MM.1S (cell line): ENCODE results near the gene NXPH2.

ENCODE experiments used
- DNase-seq: peaks from one replicate; pipeline ENCODE4 v3.0.0-alpha.2; 2015
- H2AFZ ChIP-seq: fragments of 300-600 bp; sonication (generic); 2 replicates; pipeline ENCODE4 v1.6.0; 2016; ENCODE audit warnings: antibody characterized with exemption, low read length
- H3F3A ChIP-seq: fragments of 300-600 bp; sonication (generic); 2 replicates; pipeline ENCODE4 v1.6.1; 2016; ENCODE audit warnings: mild to moderate bottlenecking, antibody characterized with exemption, low read length, moderate library complexity, mixed read lengths; ENCODE audit not compliant: insufficient read depth
- H3K27ac ChIP-seq: fragments of 300-600 bp; sonication (generic); 2 replicates; pipeline ENCODE4 v1.5.1; 2016; ENCODE audit warnings: mild to moderate bottlenecking, low read length
- H3K27me3 ChIP-seq: fragments of 300-600 bp; sonication (generic); replicated peaks from 2 replicates; pipeline ENCODE4 v1.6.0; 2016; ENCODE audit warnings: low read length; ENCODE audit not compliant: insufficient read depth
- H3K36me3 ChIP-seq: fragments of 300-600 bp; sonication (generic); replicated peaks from 2 replicates; pipeline ENCODE4 v1.6.1; 2016; ENCODE audit warnings: mild to moderate bottlenecking, low read length, mixed read lengths; ENCODE audit not compliant: insufficient read depth
- H3K4me1 ChIP-seq: fragments of 300-600 bp; sonication (generic); 2 replicates; pipeline ENCODE4 v1.6.1; 2016; ENCODE audit warnings: low read length, mixed read lengths
- H3K4me2 ChIP-seq: fragments of 300-600 bp; sonication (generic); 2 replicates; pipeline ENCODE4 v1.6.0; 2016; ENCODE audit warnings: low read depth, low read length
- H3K4me3 ChIP-seq: fragments of 300-600 bp; sonication (generic); 2 replicates; pipeline ENCODE4 v1.5.1; 2016; ENCODE audit warnings: low read length, mixed read lengths
- H3K79me2 ChIP-seq: fragments of 300-600 bp; sonication (generic); 2 replicates; pipeline ENCODE4 v1.6.1; 2016; ENCODE audit warnings: mixed run types, low read length, mixed read lengths
- H3K9ac ChIP-seq: fragments of 300-600 bp; sonication (generic); 2 replicates; pipeline ENCODE4 v1.6.1; 2016; ENCODE audit warnings: low read length, mixed read lengths
- H3K9me2 ChIP-seq: fragments of 300-600 bp; sonication (generic); replicated peaks from 2 replicates; pipeline ENCODE4 v1.6.1; 2016; ENCODE audit warnings: mild to moderate bottlenecking, low read length, mixed read lengths; ENCODE audit not compliant: insufficient read depth
- H3K9me3 ChIP-seq: fragments of 300-600 bp; sonication (generic); replicated peaks from 2 replicates; pipeline ENCODE4 v1.6.1; 2016; ENCODE audit warnings: mild to moderate bottlenecking, low read length, mixed read lengths; ENCODE audit not compliant: insufficient read depth
- H4K20me1 ChIP-seq: fragments of 300-600 bp; sonication (generic); 2 replicates; pipeline ENCODE4 v1.6.1; 2016; ENCODE audit warnings: mild to moderate bottlenecking, low read length, moderate library complexity, mixed read lengths; ENCODE audit not compliant: insufficient read depth
- EZH2 ChIP-seq: fragments of 300-600 bp; sonication (generic); optimal IDR thresholded peaks from 2 replicates; pipeline ENCODE3; 2017; ENCODE audit warnings: low read depth, mild to moderate bottlenecking, antibody characterized with exemption, low read length, mixed read lengths
- EZH2phosphoT487 ChIP-seq: fragments of 300-600 bp; sonication (generic); IDR thresholded peaks from 2 replicates; pipeline ENCODE4 v1.6.1; 2018; ENCODE audit warnings: antibody characterized with exemption, low read length
- TF ChIP-seq, protein P1 (sequence below): fragments of 300-600 bp; sonication (generic); IDR thresholded peaks from 2 replicates; pipeline ENCODE4 v1.5.1; 2016; ENCODE audit warnings: antibody characterized with exemption, low read length, mixed read lengths

Gene NXPH2

GRCh38 chr2:138713504-138713903 lies 66.7 kb downstream of the NXPH2 start:
- no peak overlapping the region for H3K9ac ChIP-seq
- no peaks in the 10 kb centered on the region for H3K9me3 ChIP-seq
- no peak overlapping the region for H3K4me2 ChIP-seq
- H4K20me1 ChIP-seq, result no peaks in the 10 kb centered on the region
- H3K36me3 ChIP-seq, result no peaks in the 10 kb centered on the region
- no peaks in the 10 kb centered on the region for H3K79me2 ChIP-seq
- no peak overlapping the region for H3K4me3 ChIP-seq
- TF ChIP-seq EZH2 (no peak), EZH2phosphoT487 (no peak)
- TF ChIP-seq, protein P1, sequence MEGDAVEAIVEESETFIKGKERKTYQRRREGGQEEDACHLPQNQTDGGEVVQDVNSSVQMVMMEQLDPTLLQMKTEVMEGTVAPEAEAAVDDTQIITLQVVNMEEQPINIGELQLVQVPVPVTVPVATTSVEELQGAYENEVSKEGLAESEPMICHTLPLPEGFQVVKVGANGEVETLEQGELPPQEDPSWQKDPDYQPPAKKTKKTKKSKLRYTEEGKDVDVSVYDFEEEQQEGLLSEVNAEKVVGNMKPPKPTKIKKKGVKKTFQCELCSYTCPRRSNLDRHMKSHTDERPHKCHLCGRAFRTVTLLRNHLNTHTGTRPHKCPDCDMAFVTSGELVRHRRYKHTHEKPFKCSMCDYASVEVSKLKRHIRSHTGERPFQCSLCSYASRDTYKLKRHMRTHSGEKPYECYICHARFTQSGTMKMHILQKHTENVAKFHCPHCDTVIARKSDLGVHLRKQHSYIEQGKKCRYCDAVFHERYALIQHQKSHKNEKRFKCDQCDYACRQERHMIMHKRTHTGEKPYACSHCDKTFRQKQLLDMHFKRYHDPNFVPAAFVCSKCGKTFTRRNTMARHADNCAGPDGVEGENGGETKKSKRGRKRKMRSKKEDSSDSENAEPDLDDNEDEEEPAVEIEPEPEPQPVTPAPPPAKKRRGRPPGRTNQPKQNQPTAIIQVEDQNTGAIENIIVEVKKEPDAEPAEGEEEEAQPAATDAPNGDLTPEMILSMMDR, result no peak
- H2AFZ ChIP-seq, result no peak overlapping the region
- H3F3A ChIP-seq, result no peaks in the 10 kb centered on the region
- no peak overlapping the region for H3K27ac ChIP-seq
- H3K9me2 ChIP-seq, result no peaks in the 10 kb centered on the region
- H3K27me3 ChIP-seq, result no peaks in the 10 kb centered on the region
- H3K4me1 ChIP-seq, result no peaks in the 10 kb centered on the region
- DNase-seq, result no peak

GRCh38 chr2:138713069-138713496 lies 67.1 kb downstream of the NXPH2 start:
- no peak overlapping the region for H2AFZ ChIP-seq
- no peaks in the 10 kb centered on the region for H3K4me1 ChIP-seq
- H3K27ac ChIP-seq, result no peak overlapping the region
- no peaks in the 10 kb centered on the region for H3K9me3 ChIP-seq
- DNase-seq, result no peak
- TF ChIP-seq, protein P1, result no peak
- no peak for TF ChIP-seq EZH2phosphoT487
- TF ChIP-seq EZH2, result no peak
- H3K79me2 ChIP-seq, result no peaks in the 10 kb centered on the region
- no peaks in the 10 kb centered on the region for H3K36me3 ChIP-seq
- no peak overlapping the region for H3K4me2 ChIP-seq
- H3K9me2 ChIP-seq, result no peaks in the 10 kb centered on the region
- H3K27me3 ChIP-seq, result no peaks in the 10 kb centered on the region
- H3K4me3 ChIP-seq, result no peak overlapping the region
- H3K9ac ChIP-seq, result no peak overlapping the region
- H4K20me1 ChIP-seq, result no peaks in the 10 kb centered on the region
- no peaks in the 10 kb centered on the region for H3F3A ChIP-seq

- no peaks in the 10 kb centered on the region for H3K4me1 ChIP-seq
- H3K27me3 ChIP-seq, result no peaks in the 10 kb centered on the region
- H2AFZ ChIP-seq, result no peak overlapping the region
- H3K9ac ChIP-seq, result no peak overlapping the region
- no peak overlapping the region for H3K4me2 ChIP-seq
- H3F3A ChIP-seq, result no peaks in the 10 kb centered on the region
- no peaks in the 10 kb centered on the region for H3K79me2 ChIP-seq
- no peak for TF ChIP-seq EZH2
- TF ChIP-seq, protein P1, result no peak
- no peak for TF ChIP-seq EZH2phosphoT487
- no peaks in the 10 kb centered on the region for H3K9me2 ChIP-seq
- DNase-seq, result no peak
- no peaks in the 10 kb centered on the region for H4K20me1 ChIP-seq
- no peak overlapping the region for H3K4me3 ChIP-seq
- H3K27ac ChIP-seq, result no peak overlapping the region
- H3K36me3 ChIP-seq, result no peaks in the 10 kb centered on the region
- H3K9me3 ChIP-seq, result no peaks in the 10 kb centered on the region
These were observed 67.8 kb downstream of the NXPH2 start for GRCh38 chr2:138712212-138712979.
